ENCODE results near the gene LSM14A.

- no peak for TF ChIP-seq CTCF (IDR thresholded peaks at IDR 0.05)
- no peak for TF ChIP-seq POLR2A (IDR thresholded peaks at IDR 0.05)
- no peak for TF ChIP-seq EP300 (IDR thresholded peaks at IDR 0.05)
Measured at GRCh38 chr19:34193439-34193838, 21.1 kb downstream of the LSM14A start.
